Psoas muscle (tissue), 8 donors: ENCODE data around the gene MTREX. TPM values are rescaled to one million over a fixed set of nuclear protein-coding genes. Genes with fewer than 3 reads are reported as not detected.

Experiments
- ATAC-seq, 4 donors: fragments of 200-7000 bp; cut with Tn5 transposase; one replicate each; pipeline ENCODE4 v1.9.1; 2020; ENCODE audit warnings: moderate library complexity in 3 of 4, mild to moderate bottlenecking in 2 of 4
- DNase-seq, 2 donors: peaks; one replicate each; pipeline ENCODE4 v3.0.0-alpha.2; 2020
- H3K27ac ChIP-seq: fragments of 200-600 bp; one replicate; pipeline ENCODE4 v1.8.0; 2022
- H3K27me3 ChIP-seq, 3 donors: fragments of 200-600 bp in 1 of 3; one replicate each; pipeline versions ENCODE4 v1.6.1 to v1.8.0; 2013 to 2022; ENCODE audit warnings: low read length in 2 of 3, mild to moderate bottlenecking in 2 of 3, moderate library complexity in 1 of 3; ENCODE audit not compliant: insufficient read depth in 3 of 3
- H3K36me3 ChIP-seq, 2 donors: fragments of 200-600 bp in 1 of 2; one replicate each; pipeline versions ENCODE4 v1.6.1 to v1.8.0; 2013 to 2022; ENCODE audit warnings: low read depth in 1 of 2, mild to moderate bottlenecking in 1 of 2, moderate library complexity in 1 of 2; ENCODE audit not compliant: insufficient read depth in 1 of 2
- H3K4me1 ChIP-seq: fragments of 200-600 bp; one replicate; pipeline ENCODE4 v1.8.0; 2022
- H3K4me3 ChIP-seq: fragments of 200-600 bp; one replicate; pipeline ENCODE4 v1.8.0; 2022; ENCODE audit warnings: mild to moderate bottlenecking
- H3K9me3 ChIP-seq: fragments of 200-600 bp; one replicate; pipeline ENCODE4 v1.8.0; 2022
- WGBS, 3 donors: extraction: QIAGEN DNeasy Blood & Tissue Kit; methylation state at CpG; one replicate each; pipeline versions ENCODE4 v1.1.6 to v1.1.7; 2013; 5-methylcytosine and 5-hydroxymethylcytosine counted together
- intact Hi-C, 2 donors: fragments of 100-400 bp; cut with DNase I; formaldehyde crosslinking; loops; one replicate each; pipeline versions ENCODE4 v1.11.0 to v1.14.2; 2022
- polyA plus RNA-seq, 3 donors: library from polyadenylated mRNA; stranded (reverse); fragments of 200-250 nt; gene quantifications; one replicate each; pipeline ENCODE4 v1.2.3, GENCODE V29; 2013
- total RNA-seq, 4 donors: library from RNA; stranded (reverse); fragmentation: NEBNext Ultra II Directional in 2 of 4; extraction: Animal tissue kit (Norgen Biotek cat#: 25700) in 2 of 4; gene quantifications; one replicate each; pipeline versions ENCODE4 v1.2.1 to v1.2.4, GENCODE V29; 2021 to 2023
- TF ChIP-seq, protein P1 (sequence below): fragments of 200-600 bp; IDR thresholded peaks from one replicate; pipeline ENCODE4 v1.8.0; 2022; ENCODE audit warnings: antibody characterized with exemption
- donor health status: healthy with polysubstance abuse.
- donor health status: DM: no; HTN: no; CAD: no; lungs with moderate emphysema.
- donor health status: Bipolar disorder and iron deficiency.
- donor health status: healthy.
- donor health status: DM: yes; HTN: yes; CAD: no.
- donor health status: DM: no; HTN: no; CAD: no.
- donor health status: DM: no; HTN: no; CAD: no.
- donor health status: DM: yes; HTN: yes; CAD: no.

MTREX gene
- total and polyA plus RNA-seq, 7 donors, result 26.7 to 79.4 (median 59.5) TPM

- H3K9me3 ChIP-seq, result no peaks in the 10 kb centered on the region
- intact Hi-C loops, result loop anchor here in 1 of 2 donors (5.0 to 10.0 kb wide), 2 partner anchors 60 to 348 kb away; no protein-coding TSS in a partner anchor
- no peak overlapping the region for H3K4me3 ChIP-seq
- no peaks in the 10 kb centered on the region for H3K27me3 ChIP-seq
- no peak overlapping the region for H3K27ac ChIP-seq
- H3K4me1 ChIP-seq, result no peaks in the 10 kb centered on the region
- peak in 2 of 4 donors; percentile 57 to 73 for ATAC-seq
- 47 to 48% (median 48%) methylated on average over 2 of the region's 2 CpGs for WGBS, 3 donors
- H3K36me3 ChIP-seq, result peaks cover 7 to 89% of the 10 kb centered on the region in 2 donors
- DNase-seq, result peak in 1 of 2 donors; percentile 31
- TF ChIP-seq, protein P1, sequence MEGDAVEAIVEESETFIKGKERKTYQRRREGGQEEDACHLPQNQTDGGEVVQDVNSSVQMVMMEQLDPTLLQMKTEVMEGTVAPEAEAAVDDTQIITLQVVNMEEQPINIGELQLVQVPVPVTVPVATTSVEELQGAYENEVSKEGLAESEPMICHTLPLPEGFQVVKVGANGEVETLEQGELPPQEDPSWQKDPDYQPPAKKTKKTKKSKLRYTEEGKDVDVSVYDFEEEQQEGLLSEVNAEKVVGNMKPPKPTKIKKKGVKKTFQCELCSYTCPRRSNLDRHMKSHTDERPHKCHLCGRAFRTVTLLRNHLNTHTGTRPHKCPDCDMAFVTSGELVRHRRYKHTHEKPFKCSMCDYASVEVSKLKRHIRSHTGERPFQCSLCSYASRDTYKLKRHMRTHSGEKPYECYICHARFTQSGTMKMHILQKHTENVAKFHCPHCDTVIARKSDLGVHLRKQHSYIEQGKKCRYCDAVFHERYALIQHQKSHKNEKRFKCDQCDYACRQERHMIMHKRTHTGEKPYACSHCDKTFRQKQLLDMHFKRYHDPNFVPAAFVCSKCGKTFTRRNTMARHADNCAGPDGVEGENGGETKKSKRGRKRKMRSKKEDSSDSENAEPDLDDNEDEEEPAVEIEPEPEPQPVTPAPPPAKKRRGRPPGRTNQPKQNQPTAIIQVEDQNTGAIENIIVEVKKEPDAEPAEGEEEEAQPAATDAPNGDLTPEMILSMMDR, result peak; percentile 91
Measured at GRCh38 chr5:55344392-55344992, 36.7 kb downstream of the MTREX start.

- Histone ChIP-seq H3K36me3 (peaks cover 7 to 97% of the 10 kb centered on the region in 2 donors), H3K27ac (no peak overlapping the region), H3K4me3 (no peak overlapping the region), H3K27me3 (no peaks in the 10 kb centered on the region), H3K9me3 (no peaks in the 10 kb centered on the region), H3K4me1 (no peaks in the 10 kb centered on the region)
- intact Hi-C loops, result loop anchor here in 1 of 2 donors (10.0 kb wide), 1 partner anchor 59 kb away; no protein-coding TSS in a partner anchor
- no peak for DNase-seq
- TF ChIP-seq, protein P1, result no peak
- 93 to 100% (median 96%) methylated on average over 4 of the region's 4 CpGs for WGBS, 3 donors
- ATAC-seq, result no peak
Measured at GRCh38 chr5:55345327-55345726, 37.5 kb downstream of the MTREX start.

- Histone ChIP-seq H3K9me3 (no peaks in the 10 kb centered on the region), H3K4me1 (no peaks in the 10 kb centered on the region), H3K27me3 (no peaks in the 10 kb centered on the region), H3K27ac (no peak overlapping the region), H3K36me3 (peaks cover 7 to 96% of the 10 kb centered on the region in 2 donors), H3K4me3 (no peak overlapping the region)
- WGBS, 3 donors, result 88 to 94% (median 91%) methylated on average over 3 of the region's 3 CpGs
- DNase-seq (no peak), ATAC-seq (no peak)
- intact Hi-C loops, result loop anchor here in 1 of 2 donors (10.0 kb wide), 1 partner anchor 57 kb away; no protein-coding TSS in a partner anchor
- TF ChIP-seq, protein P1, result no peak
Measured at GRCh38 chr5:55347786-55348185, 40.0 kb downstream of the MTREX start.

- DNase-seq (no peak), ATAC-seq (no peak)
- WGBS, 3 donors, result 94 to 98% (median 96%) methylated on average over 1 of the region's 1 CpG
- Histone ChIP-seq H3K9me3 (no peaks in the 10 kb centered on the region), H3K27ac (no peak overlapping the region), H3K4me1 (no peaks in the 10 kb centered on the region), H3K36me3 (peaks cover 10 to 96% of the 10 kb centered on the region in 2 donors), H3K4me3 (no peak overlapping the region), H3K27me3 (no peaks in the 10 kb centered on the region)
- intact Hi-C loops, result no loop called here
- TF ChIP-seq, protein P1, result no peak
Measured at GRCh38 chr5:55350754-55351153, 43.0 kb downstream of the MTREX start.
